ENCODE measurements around the gene AIP.

- TF ChIP-seq CTCF (IDR thresholded peaks at IDR 0.05) (no peak), POLR2A (IDR thresholded peaks at IDR 0.05) (no peak)
These were observed 41.7 kb upstream of the AIP start for GRCh38 chr11:67441098-67441563.
